ENCODE measurements around the gene RRAD.
A peak's percentile ranks its signal among the peaks of the same experiment; 100 is the strongest.
"Not testable (repeated sequence)": the region's sequence is repeated elsewhere in the genome, so short reads cannot be mapped to it uniquely, and the experiment has no call there.

The RRAD gene

GRCh38 chr16:66900721-66901441 lies 24.5 kb downstream of the RRAD start:
- DNase-seq (ENCODE audit: low read depth), result no peak

GRCh38 chr16:66899945-66900710 lies 25.2 kb downstream of the RRAD start:
- DNase-seq (ENCODE audit: low read depth), result no peak

GRCh38 chr16:66899310-66899944 lies 25.9 kb downstream of the RRAD start:
- no peak for DNase-seq (ENCODE audit: low read depth)

GRCh38 chr16:66898933-66899309 lies 26.4 kb downstream of the RRAD start:
- no peak for DNase-seq (ENCODE audit: low read depth)

- no peak for DNase-seq (ENCODE audit: low read depth)
Measured at GRCh38 chr16:66898207-66898606, 27.1 kb downstream of the RRAD start.

- DNase-seq (ENCODE audit: low read depth), result not testable (repeated sequence)
Measured at GRCh38 chr16:66896682-66897081, 28.7 kb downstream of the RRAD start.

- DNase-seq (ENCODE audit: low read depth), result no peak
Measured at GRCh38 chr16:66895999-66896398, 29.3 kb downstream of the RRAD start.

- DNase-seq (ENCODE audit: low read depth), result no peak
Measured at GRCh38 chr16:66895689-66895979, 29.7 kb downstream of the RRAD start.

- DNase-seq (ENCODE audit: low read depth), result peak; percentile 30
Measured at GRCh38 chr16:66894948-66895688, 30.2 kb downstream of the RRAD start.

- DNase-seq (ENCODE audit: low read depth), result no peak
Measured at GRCh38 chr16:66894055-66894454, 31.3 kb downstream of the RRAD start.

- no peak for DNase-seq (ENCODE audit: low read depth)
Measured at GRCh38 chr16:66891797-66892196, 33.5 kb downstream of the RRAD start.

GRCh38 chr16:66891360-66891759 lies 34.0 kb downstream of the RRAD start:
- no peak for DNase-seq (ENCODE audit: low read depth)

GRCh38 chr16:66890799-66891198 lies 34.5 kb downstream of the RRAD start:
- no peak for DNase-seq (ENCODE audit: low read depth)

GRCh38 chr16:66889622-66890021 lies 35.7 kb downstream of the RRAD start:
- DNase-seq (ENCODE audit: low read depth), result no peak

GRCh38 chr16:66888647-66889615 lies 36.4 kb downstream of the RRAD start:
- DNase-seq (ENCODE audit: low read depth), result no peak

GRCh38 chr16:66886914-66887313 lies 38.4 kb downstream of the RRAD start:
- DNase-seq (ENCODE audit: low read depth), result no peak

GRCh38 chr16:66886321-66886720 lies 39.0 kb downstream of the RRAD start:
- no peak for DNase-seq (ENCODE audit: low read depth)

- no peak for DNase-seq (ENCODE audit: low read depth)
Measured at GRCh38 chr16:66885491-66885890, 39.8 kb downstream of the RRAD start.

GRCh38 chr16:66882702-66883101 lies 42.6 kb downstream of the RRAD start:
- DNase-seq (ENCODE audit: low read depth), result no peak

GRCh38 chr16:66881964-66882508 lies 43.3 kb downstream of the RRAD start:
- DNase-seq (ENCODE audit: low read depth), result no peak

- DNase-seq (ENCODE audit: low read depth), result no peak
Measured at GRCh38 chr16:66881560-66881959, 43.8 kb downstream of the RRAD start.

Measured in stimulated activated CD8-positive, alpha-beta memory T cell treated with anti-CD3 and anti-CD28 coated beads, Interleukin-12 subunit alpha, Interleukin-12 subunit beta, amount 100 ng/mL, for 1 hour (primary cell).